HepG2 (cell line): Measurements from ENCODE around the gene OGA. TPM values are rescaled to one million over a fixed set of nuclear protein-coding genes. Genes with fewer than 3 reads are reported as not detected.

ENCODE experiments used
- PAF1 ChIP-seq: IDR thresholded peaks from 2 replicates; pipeline ENCODE4 v1.6.1; 2016; ENCODE audit warnings: missing genetic modification reagents, missing compliant biosample characterization
- POLR2A ChIP-seq, 2 experiments: IDR thresholded peaks; 2 replicates each; pipeline ENCODE4 v1.6.1; 2011; ENCODE audit warnings: low read depth in 2 of 2, low read length in 2 of 2, mild to moderate bottlenecking in 1 of 2, moderate library complexity in 1 of 2; ENCODE audit not compliant: insufficient read depth in 1 of 2
- POLR2AphosphoS5 ChIP-seq: IDR thresholded peaks from 2 replicates; pipeline ENCODE4 v1.6.1; 2012; ENCODE audit warnings: low read depth, low read length
- TCF12 ChIP-seq, 2 experiments: fragments of 450-650 bp in 1 of 2; sonication (generic) in 1 of 2; formaldehyde crosslinking in 1 of 2; IDR thresholded peaks; 2 replicates each; pipeline versions ENCODE4 v1.6.1 to v1.8.0; 2017 to 2022; ENCODE audit warnings: antibody characterized with exemption in 1 of 2, mild to moderate bottlenecking in 1 of 2, missing genetic modification reagents in 1 of 2, moderate library complexity in 1 of 2
- ZFP62 ChIP-seq: sonication (generic); formaldehyde crosslinking; IDR thresholded peaks from 2 replicates; pipeline ENCODE4 v1.4.0; 2020; ENCODE audit warnings: missing genetic modification reagents
- ZNF724P ChIP-seq: sonication (generic); formaldehyde crosslinking; IDR thresholded peaks from 2 replicates; pipeline ENCODE4 v1.8.0; 2022; ENCODE audit warnings: missing genetic modification reagents, borderline replicate concordance
- ZSCAN22 ChIP-seq: sonication (generic); formaldehyde crosslinking; IDR thresholded peaks from 2 replicates; pipeline ENCODE4 v1.4.0; 2020; ENCODE audit warnings: mild to moderate bottlenecking, missing genetic modification reagents
- polyA plus RNA-seq, 8 experiments: library from polyadenylated mRNA; depleted of rRNA in 3 of 8; stranded (reverse) in 7 of 8; unstranded in 1 of 8; fragments of >200 nt; fragmentation: Illumina TruSeq in 4 of 8; extraction: Trizol in 4 of 8; gene quantifications; 2 replicates each; pipeline versions ENCODE4 v1.2.1 to v1.2.3, GENCODE V29; 2011 to 2016; ENCODE audit warnings: low read depth in 4 of 8, missing spikeins in 1 of 8, mixed read lengths in 1 of 8; ENCODE audit not compliant: insufficient read depth in 1 of 8
- total RNA-seq, 5 experiments: library from RNA; depleted of rRNA; stranded (reverse); fragments of >200 nt; fragmentation: Illumina TruSeq; extraction: Trizol; gene quantifications; 2 replicates each; pipeline ENCODE4 v1.2.3, GENCODE V29; 2016; ENCODE audit warnings: low read depth in 1 of 5
- TF ChIP-seq, protein P1 (sequence below): sonication (generic); formaldehyde crosslinking; IDR thresholded peaks from 2 replicates; pipeline ENCODE4 v1.9.0; 2021; ENCODE audit warnings: mild to moderate bottlenecking, missing genetic modification reagents
- TF ChIP-seq, protein P2 (sequence below), 2 experiments: IDR thresholded peaks; 2 replicates each; pipeline ENCODE4 v1.6.1; 2011 to 2012; ENCODE audit warnings: low read length in 2 of 2, borderline replicate concordance in 1 of 2, low read depth in 1 of 2, mild to moderate bottlenecking in 1 of 2, moderate library complexity in 1 of 2

OGA gene
- total and polyA plus RNA-seq, 2 of the 13 experiments (the other 11 are each of a cell fraction or from before 2014, with no cell fraction given): 33.2 to 39.8 TPM

DNA sequence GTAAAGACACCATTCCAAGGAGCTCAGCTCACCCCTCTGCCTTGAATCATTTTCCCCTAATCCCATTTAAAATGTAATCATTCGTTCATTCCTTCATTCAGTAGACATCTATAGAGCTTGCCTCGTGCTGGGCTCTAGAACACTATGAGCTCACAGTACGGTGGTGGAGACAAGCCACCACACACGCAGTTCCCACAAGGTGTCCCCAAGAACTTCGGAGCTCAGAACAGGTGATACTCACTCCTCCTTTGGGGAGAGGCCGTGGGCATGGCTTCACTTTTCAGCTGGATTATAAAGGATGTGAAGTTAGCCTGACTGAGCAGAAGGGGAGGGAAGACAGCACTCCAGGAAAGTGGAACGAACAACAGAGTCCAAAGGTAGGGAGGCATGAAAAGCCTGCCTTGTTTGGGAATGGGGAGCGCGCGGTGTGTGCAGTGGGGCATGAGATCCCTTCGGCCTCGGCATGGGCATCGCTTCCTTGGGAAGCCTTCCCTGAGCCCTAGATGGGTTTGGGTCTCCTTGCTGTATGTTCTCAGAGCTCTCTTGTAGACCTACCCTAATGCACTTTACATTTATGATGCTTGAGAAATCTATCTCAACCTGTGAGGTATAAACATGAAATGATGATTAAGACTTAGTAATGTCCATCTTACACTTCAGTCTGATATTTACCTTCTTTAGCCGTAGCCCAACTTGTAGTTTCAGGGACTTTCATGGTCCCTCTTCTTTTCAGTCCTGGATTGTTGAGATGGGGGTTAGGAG lies 809 bp upstream of the OGA start (continued):
- TF ChIP-seq, protein P1, sequence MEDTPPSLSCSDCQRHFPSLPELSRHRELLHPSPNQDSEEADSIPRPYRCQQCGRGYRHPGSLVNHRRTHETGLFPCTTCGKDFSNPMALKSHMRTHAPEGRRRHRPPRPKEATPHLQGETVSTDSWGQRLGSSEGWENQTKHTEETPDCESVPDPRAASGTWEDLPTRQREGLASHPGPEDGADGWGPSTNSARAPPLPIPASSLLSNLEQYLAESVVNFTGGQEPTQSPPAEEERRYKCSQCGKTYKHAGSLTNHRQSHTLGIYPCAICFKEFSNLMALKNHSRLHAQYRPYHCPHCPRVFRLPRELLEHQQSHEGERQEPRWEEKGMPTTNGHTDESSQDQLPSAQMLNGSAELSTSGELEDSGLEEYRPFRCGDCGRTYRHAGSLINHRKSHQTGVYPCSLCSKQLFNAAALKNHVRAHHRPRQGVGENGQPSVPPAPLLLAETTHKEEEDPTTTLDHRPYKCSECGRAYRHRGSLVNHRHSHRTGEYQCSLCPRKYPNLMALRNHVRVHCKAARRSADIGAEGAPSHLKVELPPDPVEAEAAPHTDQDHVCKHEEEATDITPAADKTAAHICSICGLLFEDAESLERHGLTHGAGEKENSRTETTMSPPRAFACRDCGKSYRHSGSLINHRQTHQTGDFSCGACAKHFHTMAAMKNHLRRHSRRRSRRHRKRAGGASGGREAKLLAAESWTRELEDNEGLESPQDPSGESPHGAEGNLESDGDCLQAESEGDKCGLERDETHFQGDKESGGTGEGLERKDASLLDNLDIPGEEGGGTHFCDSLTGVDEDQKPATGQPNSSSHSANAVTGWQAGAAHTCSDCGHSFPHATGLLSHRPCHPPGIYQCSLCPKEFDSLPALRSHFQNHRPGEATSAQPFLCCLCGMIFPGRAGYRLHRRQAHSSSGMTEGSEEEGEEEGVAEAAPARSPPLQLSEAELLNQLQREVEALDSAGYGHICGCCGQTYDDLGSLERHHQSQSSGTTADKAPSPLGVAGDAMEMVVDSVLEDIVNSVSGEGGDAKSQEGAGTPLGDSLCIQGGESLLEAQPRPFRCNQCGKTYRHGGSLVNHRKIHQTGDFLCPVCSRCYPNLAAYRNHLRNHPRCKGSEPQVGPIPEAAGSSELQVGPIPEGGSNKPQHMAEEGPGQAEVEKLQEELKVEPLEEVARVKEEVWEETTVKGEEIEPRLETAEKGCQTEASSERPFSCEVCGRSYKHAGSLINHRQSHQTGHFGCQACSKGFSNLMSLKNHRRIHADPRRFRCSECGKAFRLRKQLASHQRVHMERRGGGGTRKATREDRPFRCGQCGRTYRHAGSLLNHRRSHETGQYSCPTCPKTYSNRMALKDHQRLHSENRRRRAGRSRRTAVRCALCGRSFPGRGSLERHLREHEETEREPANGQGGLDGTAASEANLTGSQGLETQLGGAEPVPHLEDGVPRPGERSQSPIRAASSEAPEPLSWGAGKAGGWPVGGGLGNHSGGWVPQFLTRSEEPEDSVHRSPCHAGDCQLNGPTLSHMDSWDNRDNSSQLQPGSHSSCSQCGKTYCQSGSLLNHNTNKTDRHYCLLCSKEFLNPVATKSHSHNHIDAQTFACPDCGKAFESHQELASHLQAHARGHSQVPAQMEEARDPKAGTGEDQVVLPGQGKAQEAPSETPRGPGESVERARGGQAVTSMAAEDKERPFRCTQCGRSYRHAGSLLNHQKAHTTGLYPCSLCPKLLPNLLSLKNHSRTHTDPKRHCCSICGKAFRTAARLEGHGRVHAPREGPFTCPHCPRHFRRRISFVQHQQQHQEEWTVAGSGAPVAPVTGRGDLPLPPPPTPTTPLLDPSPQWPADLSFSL (CRISPR knock-in tag): no peak
- no peak for TF ChIP-seq ZSCAN22
- no peak for TF ChIP-seq ZFP62 (CRISPR knock-in tag)
- TF ChIP-seq TCF12 (IDR thresholded peaks at IDR 0.05): no peak
- TF ChIP-seq TCF12 (CRISPR knock-in tag; IDR thresholded peaks at IDR 0.05): no peak
- TF ChIP-seq POLR2AphosphoS5: 0 out of 2 replicates have a peak, but pooled peaks have one; percentile 20
- peak; percentile 43 to 66 for TF ChIP-seq POLR2A (IDR thresholded peaks at IDR 0.05; ENCODE audit: insufficient read depth in 1 of 2, low read depth in 2 of 2, low read length in 2 of 2)
- no peak for TF ChIP-seq ZNF724P
- no peak for TF ChIP-seq PAF1
- TF ChIP-seq, protein P2, sequence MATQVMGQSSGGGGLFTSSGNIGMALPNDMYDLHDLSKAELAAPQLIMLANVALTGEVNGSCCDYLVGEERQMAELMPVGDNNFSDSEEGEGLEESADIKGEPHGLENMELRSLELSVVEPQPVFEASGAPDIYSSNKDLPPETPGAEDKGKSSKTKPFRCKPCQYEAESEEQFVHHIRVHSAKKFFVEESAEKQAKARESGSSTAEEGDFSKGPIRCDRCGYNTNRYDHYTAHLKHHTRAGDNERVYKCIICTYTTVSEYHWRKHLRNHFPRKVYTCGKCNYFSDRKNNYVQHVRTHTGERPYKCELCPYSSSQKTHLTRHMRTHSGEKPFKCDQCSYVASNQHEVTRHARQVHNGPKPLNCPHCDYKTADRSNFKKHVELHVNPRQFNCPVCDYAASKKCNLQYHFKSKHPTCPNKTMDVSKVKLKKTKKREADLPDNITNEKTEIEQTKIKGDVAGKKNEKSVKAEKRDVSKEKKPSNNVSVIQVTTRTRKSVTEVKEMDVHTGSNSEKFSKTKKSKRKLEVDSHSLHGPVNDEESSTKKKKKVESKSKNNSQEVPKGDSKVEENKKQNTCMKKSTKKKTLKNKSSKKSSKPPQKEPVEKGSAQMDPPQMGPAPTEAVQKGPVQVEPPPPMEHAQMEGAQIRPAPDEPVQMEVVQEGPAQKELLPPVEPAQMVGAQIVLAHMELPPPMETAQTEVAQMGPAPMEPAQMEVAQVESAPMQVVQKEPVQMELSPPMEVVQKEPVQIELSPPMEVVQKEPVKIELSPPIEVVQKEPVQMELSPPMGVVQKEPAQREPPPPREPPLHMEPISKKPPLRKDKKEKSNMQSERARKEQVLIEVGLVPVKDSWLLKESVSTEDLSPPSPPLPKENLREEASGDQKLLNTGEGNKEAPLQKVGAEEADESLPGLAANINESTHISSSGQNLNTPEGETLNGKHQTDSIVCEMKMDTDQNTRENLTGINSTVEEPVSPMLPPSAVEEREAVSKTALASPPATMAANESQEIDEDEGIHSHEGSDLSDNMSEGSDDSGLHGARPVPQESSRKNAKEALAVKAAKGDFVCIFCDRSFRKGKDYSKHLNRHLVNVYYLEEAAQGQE (IDR thresholded peaks at IDR 0.05; ENCODE audit: borderline replicate concordance in 1 of 2, low read depth in 1 of 2, low read length in 2 of 2): no peak
